ENCODE results near the gene SORT1. TPM values are rescaled to one million over a fixed set of nuclear protein-coding genes. Genes with fewer than 3 reads are reported as not detected.
"Not testable (repeated sequence)": the region's sequence is repeated elsewhere in the genome, so short reads cannot be mapped to it uniquely, and the experiment has no call there.

Gene SORT1
- total RNA-seq, 1 experiment from 2014 or later, result 3.7 TPM

DNA sequence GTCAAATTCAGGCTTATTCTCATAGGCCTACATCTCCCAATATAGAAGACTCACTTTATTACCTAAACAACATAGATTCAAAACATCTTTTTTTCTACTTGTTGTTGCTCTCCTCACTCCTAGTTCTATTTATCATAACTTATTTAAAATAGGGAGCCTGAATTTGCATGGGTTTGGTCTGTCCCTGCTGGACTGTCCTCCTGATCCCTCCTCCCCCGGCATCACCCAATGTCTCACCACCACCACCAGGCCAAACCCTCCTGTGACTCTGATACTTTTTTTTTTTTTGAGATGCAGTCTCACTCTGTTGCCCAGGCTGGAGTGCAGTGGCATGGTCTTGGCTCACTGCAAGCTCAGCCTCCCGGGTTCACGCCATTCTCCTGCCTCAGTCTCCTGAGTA is 59.1 kb downstream of the SORT1 start:
- no peak for DNase-seq (ENCODE audit: low spot score)

DNA sequence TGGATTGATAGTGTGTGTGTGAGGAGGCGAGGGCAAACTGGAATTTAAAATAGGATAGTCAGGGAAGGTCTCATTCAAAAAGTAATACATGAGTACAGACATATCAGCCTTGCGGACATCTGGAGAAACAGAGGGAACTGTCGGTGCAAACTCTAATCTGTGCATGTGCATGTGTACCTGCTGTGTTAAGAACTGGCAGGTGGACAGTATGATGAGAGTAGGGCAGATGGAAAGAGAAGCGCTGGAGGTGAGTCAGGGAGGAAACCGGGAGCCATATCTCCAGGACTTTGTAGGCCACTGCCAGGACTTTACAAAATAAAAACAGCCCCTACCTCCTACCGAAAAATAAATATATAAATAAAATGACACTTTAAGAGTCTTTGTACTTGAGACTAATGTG is 59.6 kb downstream of the SORT1 start:
- DNase-seq (ENCODE audit: low spot score), result no peak

DNA sequence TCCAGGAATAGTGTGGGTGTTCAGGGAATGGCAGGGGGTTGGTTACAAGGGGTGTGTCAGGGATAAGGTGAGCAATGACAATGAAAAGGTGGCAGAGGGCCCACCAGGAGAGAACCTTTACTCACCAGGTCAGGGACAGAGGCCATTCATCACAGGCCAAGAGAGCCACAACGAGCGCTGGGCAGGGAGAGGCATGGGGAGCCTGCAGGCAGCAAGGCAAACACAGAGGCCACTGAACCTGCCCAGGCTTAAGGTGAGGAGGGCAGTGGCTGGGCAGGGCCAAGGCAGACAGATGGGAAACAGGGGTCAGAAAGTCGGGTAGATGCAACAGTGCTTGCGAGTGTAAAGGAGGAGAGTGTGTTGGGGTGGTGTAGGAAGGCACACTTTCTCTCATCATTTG is 62.6 kb downstream of the SORT1 start:
- DNase-seq (ENCODE audit: low spot score), result no peak

DNA sequence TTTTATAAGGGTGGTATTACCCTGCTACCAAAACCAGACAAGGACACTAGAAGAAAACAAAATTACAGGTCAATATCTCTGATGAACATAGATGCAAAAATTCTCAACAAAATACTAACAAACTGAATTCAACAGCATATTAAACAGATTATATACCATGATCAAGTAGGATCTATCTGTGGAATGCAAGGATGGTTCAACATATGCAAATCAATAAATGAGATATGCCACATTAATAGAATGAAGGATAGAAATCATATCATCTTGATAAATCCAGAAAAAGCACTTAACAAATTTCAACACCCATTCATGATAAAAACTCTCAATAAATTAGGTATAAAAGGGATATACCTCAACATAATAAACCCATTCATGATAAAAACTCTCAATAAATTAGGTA is 66.6 kb downstream of the SORT1 start:
- DNase-seq (ENCODE audit: low spot score), result no peak

DNA sequence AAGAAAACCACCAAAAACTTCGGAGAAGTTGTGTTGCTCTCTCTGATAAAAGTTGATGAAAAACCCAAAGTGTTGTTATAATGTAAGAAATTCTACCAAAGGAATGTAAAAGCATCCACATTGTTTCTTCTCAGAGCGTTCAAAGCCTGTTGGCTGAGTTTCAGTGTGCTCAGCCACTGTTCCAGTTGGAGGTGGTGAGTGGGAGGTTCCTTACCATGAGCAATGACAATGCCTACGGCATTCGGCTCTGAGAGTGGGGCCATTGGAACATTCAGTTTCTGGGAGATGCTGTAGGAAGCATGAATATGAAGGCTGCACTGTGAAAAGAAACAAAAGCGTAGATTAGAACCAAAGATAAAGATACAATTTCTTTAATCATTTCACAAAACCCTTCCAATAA is 70.4 kb downstream of the SORT1 start:
- DNase-seq (ENCODE audit: low spot score), result no peak

DNA sequence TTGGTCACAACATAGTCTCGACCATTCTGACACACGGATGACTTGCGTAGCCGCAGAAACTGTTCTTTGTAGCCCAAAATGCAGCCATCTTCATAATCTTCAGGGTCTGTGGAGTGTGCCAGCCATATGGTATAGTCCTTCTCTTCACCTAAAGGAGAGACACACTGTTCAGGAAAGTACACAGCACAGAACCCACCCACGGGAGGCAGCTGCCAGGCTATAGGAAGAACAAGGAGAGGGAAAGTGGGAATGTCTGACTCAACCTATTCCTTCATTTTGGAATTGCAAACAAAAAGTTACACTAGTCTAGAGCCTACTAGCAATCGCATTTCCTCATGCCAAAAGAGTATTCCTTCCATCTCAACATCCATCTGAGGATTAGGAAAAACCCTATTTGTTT is 74.7 kb downstream of the SORT1 start:
- no peak for DNase-seq (ENCODE audit: low spot score)

DNA sequence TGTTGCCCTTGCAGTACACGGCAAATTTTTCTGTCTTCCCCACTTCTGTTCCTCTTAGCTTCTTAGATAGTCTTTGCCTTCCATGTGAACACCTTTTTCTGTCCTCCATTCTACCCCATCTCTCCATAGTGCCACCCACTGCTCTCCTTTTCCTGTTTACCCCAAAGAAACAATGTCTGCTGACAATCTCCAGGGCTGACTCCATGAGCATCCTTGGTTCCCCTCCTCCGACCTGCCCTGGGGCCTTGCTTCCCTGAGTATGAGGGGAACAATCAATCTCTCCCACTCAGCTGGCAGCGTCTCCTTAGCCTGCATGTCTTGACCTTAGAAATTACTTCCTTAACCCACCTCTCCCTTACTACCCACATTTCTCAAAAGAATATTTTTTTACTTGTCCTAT is 78.6 kb downstream of the SORT1 start:
- DNase-seq (ENCODE audit: low spot score), result no peak

DNA sequence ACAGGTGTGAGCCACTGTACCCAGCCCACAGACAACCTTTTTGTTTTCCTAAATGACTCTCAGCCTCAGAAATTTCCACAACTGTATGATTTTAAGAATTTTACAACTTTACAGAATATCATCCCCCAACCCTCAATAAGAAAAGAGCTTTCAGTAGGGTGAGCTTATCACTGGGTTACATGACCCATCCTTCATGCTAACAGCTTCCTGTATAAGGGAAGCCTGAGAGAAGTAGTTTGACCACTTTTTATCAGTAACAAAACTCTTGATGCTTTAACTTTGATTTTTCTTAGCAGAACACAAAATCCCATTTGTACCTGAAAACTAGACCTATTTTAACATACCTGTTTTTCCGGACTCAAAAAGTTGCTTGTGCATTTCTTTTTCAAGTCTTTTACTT is 81.2 kb downstream of the SORT1 start:
- no peak for DNase-seq (ENCODE audit: low spot score)

DNA sequence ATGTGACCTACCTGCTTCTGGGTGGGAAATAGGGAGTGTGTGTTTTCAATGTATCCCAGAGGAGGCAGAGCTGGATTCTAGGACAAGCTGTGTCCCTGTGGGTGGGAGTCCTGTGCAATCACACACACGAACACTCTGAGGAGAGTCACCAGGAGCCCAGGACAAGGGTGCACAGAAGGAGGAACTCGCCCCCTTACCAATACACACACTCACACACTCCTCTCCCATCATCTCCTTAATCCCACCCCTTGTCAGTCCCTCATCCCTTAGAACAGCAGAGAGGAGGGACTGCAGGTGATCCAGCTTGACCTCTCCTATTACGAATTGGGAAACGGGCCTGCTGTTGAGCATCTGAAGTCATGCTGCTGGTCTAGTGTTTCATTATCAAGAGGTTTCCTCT is 82.4 kb downstream of the SORT1 start:
- DNase-seq (ENCODE audit: low spot score), result no peak

DNA sequence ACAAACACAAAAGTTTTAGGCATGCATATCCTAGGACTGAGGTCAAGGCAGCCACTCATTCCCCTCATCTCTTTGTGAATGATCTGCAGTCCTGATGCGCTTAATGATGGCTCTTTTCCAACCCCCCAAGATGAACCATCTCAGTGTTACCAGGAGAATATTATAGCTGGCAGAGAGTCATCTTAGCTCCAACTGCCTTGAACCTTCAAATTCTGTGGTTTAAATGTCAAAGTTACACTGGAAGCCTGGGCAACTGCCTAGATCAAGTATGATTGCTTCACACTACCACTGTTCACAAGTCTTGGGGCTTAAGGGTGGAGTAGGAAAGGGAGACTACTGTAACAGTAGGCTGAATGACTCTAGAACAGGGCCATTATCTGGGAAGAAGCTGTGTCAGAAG is 82.9 kb downstream of the SORT1 start:
- no peak for DNase-seq (ENCODE audit: low spot score)

DNA sequence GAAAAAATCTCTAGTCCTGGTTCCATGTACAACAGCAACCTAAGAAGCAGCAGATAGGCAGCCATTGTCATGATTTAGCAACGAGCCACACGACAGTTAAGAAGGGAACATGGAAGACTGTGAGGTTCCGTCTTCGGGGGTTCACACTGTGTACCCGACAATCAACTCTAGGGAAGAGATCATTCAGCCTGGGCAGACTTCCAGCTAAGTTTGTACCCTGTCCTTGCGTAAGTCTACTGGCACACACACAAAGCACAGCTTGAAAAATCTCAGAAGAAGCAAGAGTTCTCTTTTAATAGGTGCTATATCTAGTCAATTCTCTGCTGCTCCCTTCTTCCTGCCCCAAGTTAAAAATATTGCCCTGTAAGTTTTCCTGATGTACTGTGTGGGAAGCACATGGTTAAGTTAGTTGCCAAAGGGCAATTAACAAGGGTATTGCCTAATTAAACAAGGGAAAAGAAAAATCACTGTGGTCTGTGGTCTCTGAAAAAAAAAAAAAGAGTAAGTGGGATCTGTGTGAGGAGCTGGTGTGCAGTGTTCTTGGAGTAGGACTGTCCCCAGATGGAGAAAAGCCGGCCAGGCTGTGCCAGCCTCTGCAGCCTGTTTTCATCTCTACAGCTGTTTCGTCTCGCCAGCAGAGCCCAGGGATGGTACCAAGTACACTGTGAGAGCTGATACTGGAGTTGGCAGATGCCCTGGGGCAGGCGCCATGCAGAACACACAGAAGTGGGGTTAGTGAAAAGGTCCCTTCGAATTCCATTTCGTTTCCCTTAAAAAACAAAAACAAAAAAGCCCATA is 84.5 kb downstream of the SORT1 start:
- no peak for DNase-seq (ENCODE audit: low spot score)

DNA sequence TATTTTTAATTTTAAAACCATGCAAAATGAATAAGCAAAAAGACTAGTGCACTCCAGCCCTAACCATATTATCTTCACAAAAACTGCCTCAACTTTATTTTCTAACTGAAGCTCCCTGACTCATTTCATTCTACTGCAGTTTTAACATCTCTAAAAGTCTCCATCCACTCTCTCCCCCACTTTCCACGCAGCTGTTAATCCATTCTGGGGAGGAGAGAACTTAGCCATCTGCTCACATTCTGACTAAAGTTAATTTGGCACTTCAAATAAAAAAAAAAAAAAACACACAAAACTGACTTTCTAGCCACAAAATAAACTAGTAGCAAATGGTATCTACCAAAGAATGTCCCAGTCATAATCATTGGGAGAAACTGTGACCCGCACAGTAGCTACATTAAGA is 85.5 kb downstream of the SORT1 start:
- no peak for DNase-seq (ENCODE audit: low spot score)

DNA sequence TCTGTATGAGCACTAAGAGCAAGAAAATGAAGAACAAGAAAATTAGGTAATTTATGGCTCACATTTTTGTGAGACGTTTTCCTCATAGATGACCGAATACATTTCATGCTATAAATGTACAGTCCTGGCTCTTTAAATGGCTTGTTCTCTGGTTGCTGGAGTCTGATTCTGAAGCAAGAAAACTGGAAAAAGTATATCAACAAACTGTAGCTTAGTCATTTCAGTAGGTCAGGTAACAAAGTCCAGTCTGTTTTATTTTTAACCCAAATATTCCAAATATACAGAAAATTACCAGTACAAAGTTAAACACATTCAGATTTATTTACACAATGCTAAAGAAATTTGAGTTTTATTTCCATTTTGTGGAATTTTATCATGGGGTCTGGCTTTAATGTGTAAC is 88.4 kb downstream of the SORT1 start:
- no peak for DNase-seq (ENCODE audit: low spot score)

DNA sequence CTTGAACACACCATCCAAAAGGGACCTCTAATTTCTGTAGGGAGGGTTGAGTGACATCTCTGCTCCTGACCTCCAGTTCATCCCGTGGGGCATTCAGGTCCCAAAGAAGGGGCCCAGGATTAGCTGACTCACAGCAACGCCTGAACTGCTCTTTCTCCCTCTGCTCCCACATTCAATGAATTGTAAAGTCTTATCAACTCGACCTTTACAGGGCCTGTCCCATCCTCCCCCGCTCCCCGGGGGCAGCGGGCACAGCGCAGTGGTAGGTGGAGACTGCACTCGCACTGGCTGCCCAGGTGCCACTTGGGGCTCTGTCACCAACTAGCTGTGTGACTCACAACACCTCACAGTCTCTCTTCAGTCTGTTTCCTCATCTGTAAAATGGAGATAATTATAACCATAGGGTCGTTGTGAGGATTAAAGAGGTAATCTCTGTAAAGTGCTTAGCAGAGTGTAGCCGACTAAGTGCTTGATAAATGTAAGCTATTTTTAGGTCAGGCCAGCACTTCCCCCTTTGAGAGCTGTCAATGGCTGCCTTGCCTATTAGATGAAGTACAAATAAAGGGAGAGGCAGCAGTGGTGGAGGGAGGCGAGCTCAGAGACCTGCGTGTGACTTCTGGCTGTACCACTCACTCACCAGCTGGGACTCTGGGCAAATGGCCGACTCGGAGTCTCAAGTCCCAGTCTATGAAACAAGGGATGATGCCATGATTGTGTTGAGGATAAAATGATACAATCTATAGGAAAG is 90.3 kb downstream of the SORT1 start:
- no peak for DNase-seq (ENCODE audit: low spot score)

DNA sequence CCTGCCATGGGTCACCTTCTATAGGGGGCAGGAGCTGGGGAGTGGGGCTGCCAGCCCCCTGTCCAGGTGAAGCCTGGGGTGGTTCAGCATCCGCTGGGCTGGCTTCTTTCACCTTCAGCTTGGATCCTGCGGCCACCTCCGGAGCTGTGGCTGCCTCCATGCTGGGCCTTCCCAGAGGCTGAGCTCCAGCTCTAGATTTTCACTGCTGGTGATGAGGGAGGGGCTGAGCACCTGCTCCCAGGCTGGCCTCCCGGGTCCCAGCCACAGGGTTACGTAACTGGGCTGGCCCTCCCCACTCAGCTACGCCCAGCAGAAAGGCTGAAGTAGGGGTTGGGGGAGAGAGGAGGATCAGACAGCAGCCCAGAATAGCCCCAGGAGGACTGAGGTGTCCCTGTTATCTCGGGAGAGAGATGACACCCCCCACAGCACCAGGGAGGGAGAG is 90.9 kb downstream of the SORT1 start, which contains the start of gene MYBPHL:
MYBPHL (minus strand) TSS at position 180 of the 442 bp plus-strand sequence; CDS start at position 160, 20 bp downstream.
- no peak for DNase-seq (ENCODE audit: low spot score)

DNA sequence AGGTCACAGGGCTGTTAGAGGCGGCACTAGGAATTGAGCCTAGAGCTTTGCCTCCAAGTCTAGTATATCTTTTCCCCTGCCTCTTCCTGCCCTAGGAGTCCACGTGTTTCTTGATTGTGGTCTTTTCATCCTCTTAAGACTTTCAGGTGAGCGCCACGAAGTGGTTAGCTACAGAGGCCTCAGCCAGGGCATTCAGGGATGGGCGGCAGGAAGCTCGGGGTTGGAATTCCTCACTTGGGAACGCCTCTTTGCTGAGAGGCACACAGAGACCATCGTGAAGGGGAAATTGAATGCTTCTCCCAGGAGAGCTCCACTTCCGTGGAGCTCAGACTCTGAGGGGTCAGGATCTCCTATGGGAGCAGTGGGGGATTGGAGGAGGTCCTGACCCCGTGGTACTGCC is 91.7 kb downstream of the SORT1 start:
- not testable (repeated sequence) for DNase-seq (ENCODE audit: low spot score)

DNA sequence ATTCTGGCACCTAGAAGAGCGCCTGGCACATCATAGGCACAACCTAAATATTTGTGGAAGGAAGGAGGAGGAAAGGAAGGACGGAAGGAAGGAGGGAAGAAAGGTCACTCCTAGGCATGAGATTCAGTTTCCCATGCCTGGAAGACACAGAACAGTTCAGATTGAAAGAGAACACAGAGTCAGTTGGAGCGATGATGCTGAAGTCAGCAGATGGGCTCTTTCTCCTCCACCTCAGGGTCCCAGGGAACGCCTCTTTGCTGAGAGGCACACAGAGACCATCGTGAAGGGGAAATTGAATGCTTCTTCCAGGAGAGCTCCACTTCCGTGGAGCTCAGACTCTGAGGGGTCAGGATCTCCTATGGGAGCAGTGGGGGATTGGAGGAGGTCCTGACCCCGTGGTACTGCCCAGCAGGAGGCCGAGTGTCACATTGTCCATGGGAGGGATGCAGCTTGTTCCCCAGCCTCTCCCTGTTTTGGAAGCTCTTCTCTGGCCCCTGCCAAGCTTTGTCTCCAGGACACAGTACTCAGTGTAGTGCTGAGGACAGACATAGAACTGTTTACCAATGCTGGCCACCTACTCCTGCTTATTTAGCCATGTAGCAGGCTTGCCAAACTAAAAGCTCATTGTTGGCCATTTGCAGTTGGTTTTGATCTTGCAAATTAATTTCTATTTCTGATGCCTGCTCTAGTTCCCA is 93.3 kb downstream of the SORT1 start:
- DNase-seq (ENCODE audit: low spot score), result no peak

DNA sequence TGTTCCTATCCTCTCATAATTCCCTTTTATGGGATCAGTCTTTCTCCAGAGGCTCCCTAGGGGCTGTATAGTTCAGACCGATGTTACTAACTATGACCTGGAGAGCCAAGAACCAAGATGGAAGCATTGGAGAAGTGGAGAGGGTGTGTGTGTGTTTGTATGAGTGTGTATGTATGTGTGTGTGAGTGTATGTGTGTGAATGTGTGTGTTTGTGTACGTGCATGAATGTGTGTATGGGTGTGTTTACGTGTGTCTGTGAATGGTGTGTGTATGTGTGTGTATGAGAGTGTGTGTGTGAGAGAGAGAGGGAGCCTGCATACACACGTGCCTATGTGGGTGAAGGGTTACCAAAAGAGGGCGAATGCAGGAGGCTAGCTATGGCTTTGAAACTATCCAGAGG is 95.8 kb downstream of the SORT1 start:
- DNase-seq (ENCODE audit: low spot score), result no peak

DNA sequence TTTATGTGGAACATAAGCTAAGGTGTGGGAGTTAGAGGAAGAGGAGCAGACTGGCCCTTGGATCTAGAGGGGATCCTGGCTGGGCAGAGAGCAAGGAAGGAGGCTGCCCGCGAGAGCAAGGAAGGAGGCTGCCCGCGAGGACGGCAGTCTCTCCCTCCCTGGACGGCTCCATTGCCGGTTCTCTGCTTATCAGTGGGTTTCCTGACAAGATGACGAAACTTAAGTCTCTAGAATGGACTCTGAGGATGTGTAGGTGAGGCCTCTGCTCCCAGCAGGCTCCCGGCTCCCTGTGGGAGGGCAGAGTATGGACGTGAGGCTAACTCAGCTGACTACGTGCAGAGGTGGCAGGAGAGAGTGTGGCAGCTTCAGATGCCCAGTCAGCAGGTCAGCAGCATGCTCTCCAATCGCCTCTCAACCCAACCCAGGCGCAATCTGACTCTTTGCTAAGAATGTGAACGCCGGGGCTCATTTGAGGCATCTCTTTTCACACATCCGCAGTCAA is 97.0 kb downstream of the SORT1 start:
- DNase-seq (ENCODE audit: low spot score), result no peak

DNA sequence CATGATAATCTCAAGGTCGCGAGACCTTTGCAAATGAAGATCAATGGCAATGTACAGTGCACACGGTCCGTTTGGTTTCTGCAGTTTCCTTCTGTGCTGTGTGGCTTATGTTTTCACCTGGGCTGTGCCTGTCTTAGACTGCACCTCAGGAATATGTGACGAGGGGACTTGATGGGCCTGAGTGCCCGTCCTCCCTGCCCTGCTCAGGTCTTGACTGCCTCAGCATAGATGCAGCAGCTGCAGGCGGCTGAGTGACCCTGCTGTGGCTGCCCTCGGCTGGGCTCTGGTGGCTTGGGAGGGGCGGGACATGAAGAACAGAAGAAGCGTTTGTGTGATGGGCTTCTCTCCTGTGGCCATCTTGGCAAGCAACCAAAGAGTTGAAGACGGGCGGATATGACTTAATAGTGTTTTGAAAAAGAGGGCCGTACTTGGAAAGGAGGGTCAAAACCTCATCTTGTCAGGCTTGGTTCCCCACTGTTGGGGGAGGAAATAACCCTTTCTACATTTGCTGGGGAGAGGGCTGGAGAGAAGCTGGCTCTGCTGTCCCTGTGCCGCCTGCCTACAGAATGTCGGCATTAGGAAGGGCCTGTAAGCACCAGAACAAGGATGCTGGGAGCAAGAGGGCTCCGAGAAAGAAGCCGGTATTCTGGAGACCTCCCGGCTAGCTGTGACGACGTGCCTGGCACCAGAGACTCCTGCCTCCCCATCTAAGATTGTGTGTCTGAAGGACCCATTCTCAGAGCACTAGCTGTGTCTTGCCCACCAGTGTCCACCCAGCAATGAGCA is 98.0 kb downstream of the SORT1 start:
- DNase-seq (ENCODE audit: low spot score), result peak; percentile 33
